ENCODE measurements around the gene MAPKAPK2. TPM values are rescaled to one million over a fixed set of nuclear protein-coding genes. Genes with fewer than 3 reads are reported as not detected.

Gene MAPKAPK2
- total and polyA plus RNA-seq, 2 of the 13 experiments (the other 11 are each of a cell fraction or from before 2014, with no cell fraction given), result 16.6 to 34.0 TPM

Small RNAs within 50 kb of the gene (small RNA-seq; reads per million reads assigned to genes)
- 0 reads per million in 3 experiments for gene RF00019 (ENCODE audit: insufficient read depth in 2 of 3, insufficient read length in 3 of 3, low read depth in 2 of 3, low replicate concordance in 1 of 3)

Other genes starting within 250 kb of the MAPKAPK2 start
- 4.0 and 5.8 TPM in 2 replicates for gene IKBKE, start 214.4 kb upstream of the MAPKAPK2 start, total RNA-seq (2016; rRNA removed; fragmentation: Illumina TruSeq; extraction: Trizol)
- gene IKBKE, start 214.4 kb upstream of the MAPKAPK2 start, polyA plus RNA-seq (2011; rRNA removed), result 3.7 and 4.5 TPM in 2 replicates
- 0.18 and 0.49 TPM in 2 replicates for gene RASSF5, start 177.4 kb upstream of the MAPKAPK2 start, total RNA-seq (2016; rRNA removed; fragmentation: Illumina TruSeq; extraction: Trizol)
- gene RASSF5, start 177.4 kb upstream of the MAPKAPK2 start, polyA plus RNA-seq (2011; rRNA removed), result 0.40 and 0.50 TPM in 2 replicates
- 45.1 and 47.5 TPM in 2 replicates for gene EIF2D, start 72.4 kb upstream of the MAPKAPK2 start, total RNA-seq (2016; rRNA removed; fragmentation: Illumina TruSeq; extraction: Trizol)
- gene EIF2D, start 72.4 kb upstream of the MAPKAPK2 start, polyA plus RNA-seq (2011; rRNA removed), result 61.1 and 64.9 TPM in 2 replicates
- 2.8 and 4.1 TPM in 2 replicates for gene DYRK3, start 49.4 kb upstream of the MAPKAPK2 start, total RNA-seq (2016; rRNA removed; fragmentation: Illumina TruSeq; extraction: Trizol)
- gene DYRK3, start 49.4 kb upstream of the MAPKAPK2 start, polyA plus RNA-seq (2011; rRNA removed), result 0.48 and 0.50 TPM in 2 replicates
- not detected in 2 replicates for gene IL19, start 85.9 kb downstream of the MAPKAPK2 start, total RNA-seq (2016; rRNA removed; fragmentation: Illumina TruSeq; extraction: Trizol)
- not detected in 2 replicates for gene IL19, start 85.9 kb downstream of the MAPKAPK2 start, polyA plus RNA-seq (2011; rRNA removed)
- gene IL10, start 87.6 kb downstream of the MAPKAPK2 start, total RNA-seq (2016; rRNA removed; fragmentation: Illumina TruSeq; extraction: Trizol), result not detected in 2 replicates
- not detected in 2 replicates for gene IL10, start 87.6 kb downstream of the MAPKAPK2 start, polyA plus RNA-seq (2011; rRNA removed)
- not detected in 2 replicates for gene IL20, start 180.7 kb downstream of the MAPKAPK2 start, total RNA-seq (2016; rRNA removed; fragmentation: Illumina TruSeq; extraction: Trizol)
- gene IL20, start 180.7 kb downstream of the MAPKAPK2 start, polyA plus RNA-seq (2011; rRNA removed), result 0.05 TPM in 1 of 2 replicates, not detected in the other
- gene IL24, start 212.5 kb downstream of the MAPKAPK2 start, total RNA-seq (2016; rRNA removed; fragmentation: Illumina TruSeq; extraction: Trizol), result not detected in 2 replicates
- gene IL24, start 212.5 kb downstream of the MAPKAPK2 start, polyA plus RNA-seq (2011; rRNA removed), result not detected in 2 replicates
- gene FCMR, start 237.0 kb downstream of the MAPKAPK2 start, total RNA-seq (2016; rRNA removed; fragmentation: Illumina TruSeq; extraction: Trizol), result not detected in 2 replicates
- 0.47 TPM in 1 of 2 replicates, not detected in the other for gene FCMR, start 237.0 kb downstream of the MAPKAPK2 start, polyA plus RNA-seq (2011; rRNA removed)